Neural cell (in vitro differentiated cells): ENCODE results near the gene TXK. TPM values are rescaled to one million over a fixed set of nuclear protein-coding genes. Genes with fewer than 3 reads are reported as not detected.

Experiments used
- H2AFZ ChIP-seq: fragments of 200-600, 300-800 bp; sonication (generic), shearing (Covaris generic); 2 replicates; pipeline ENCODE4 v1.6.0; 2014; ENCODE audit warnings: low read depth, mild to moderate bottlenecking, antibody characterized with exemption, low read length, moderate library complexity
- H3F3A ChIP-seq: fragments of 200-600 bp; shearing (Covaris generic); 2 replicates; pipeline ENCODE4 v1.6.1; 2016; ENCODE audit warnings: mild to moderate bottlenecking, moderate library complexity, mixed read lengths, antibody characterized with exemption, low read length; ENCODE audit not compliant: insufficient read depth, poor library complexity, severe bottlenecking
- H3K27ac ChIP-seq: fragments of 200-600, 300-800 bp; sonication (generic), shearing (Covaris generic); 2 replicates; pipeline ENCODE4 v1.5.1; 2014; ENCODE audit warnings: mild to moderate bottlenecking, low read length, moderate library complexity
- H3K27me3 ChIP-seq: fragments of 300-800, 200-600 bp; sonication (generic), shearing (Covaris generic); 2 replicates; pipeline ENCODE4 v1.6.0; 2014; ENCODE audit warnings: mild to moderate bottlenecking, low read depth, low read length, moderate library complexity; ENCODE audit not compliant: insufficient read depth
- H3K36me3 ChIP-seq: fragments of 300-800, 200-600 bp; sonication (generic), shearing (Covaris generic); 2 replicates; pipeline ENCODE4 v1.5.1; 2014; ENCODE audit warnings: mild to moderate bottlenecking, antibody characterized with exemption, low read length, moderate library complexity; ENCODE audit not compliant: insufficient read depth
- H3K4me2 ChIP-seq: fragments of 300-800, 200-600 bp; sonication (generic), shearing (Covaris generic); 2 replicates; pipeline ENCODE4 v1.6.0; 2014; ENCODE audit warnings: mild to moderate bottlenecking, low read length
- H3K4me3 ChIP-seq: fragments of 300-800, 200-600 bp; sonication (generic), shearing (Covaris generic); 2 replicates; pipeline ENCODE4 v1.5.1; 2014; ENCODE audit warnings: mild to moderate bottlenecking, low read length, moderate library complexity
- H3K79me2 ChIP-seq: fragments of 200-600 bp; shearing (Covaris generic); replicated peaks from 2 replicates; pipeline ENCODE4 v1.6.0; 2014; ENCODE audit warnings: mild to moderate bottlenecking, low read length, moderate library complexity; ENCODE audit not compliant: insufficient read depth
- H3K9ac ChIP-seq: fragments of 300-800, 200-600 bp; sonication (generic), shearing (Covaris generic); 2 replicates; pipeline ENCODE4 v1.6.1; 2016; ENCODE audit warnings: mild to moderate bottlenecking, low read length, mixed read lengths
- H3K9me2 ChIP-seq: fragments of 200-600 bp; shearing (Covaris generic); 2 replicates; pipeline ENCODE4 v1.6.1; 2016; ENCODE audit warnings: mild to moderate bottlenecking, low read length, mixed read lengths; ENCODE audit not compliant: insufficient read depth
- H3K9me3 ChIP-seq: fragments of 200-600, 300-800 bp; sonication (generic), shearing (Covaris generic); 2 replicates; pipeline ENCODE4 v1.6.1; 2016; ENCODE audit warnings: mild to moderate bottlenecking, mixed run types, low read length, moderate library complexity, mixed read lengths
- H4K20me1 ChIP-seq: fragments of 200-600 bp; shearing (Covaris generic); 2 replicates; pipeline ENCODE4 v1.6.1; 2016; ENCODE audit warnings: mild to moderate bottlenecking, mixed run types; ENCODE audit not compliant: insufficient read depth
- CTCF ChIP-seq: fragments of 450-650 bp; IDR thresholded peaks from 2 replicates; pipeline ENCODE4 v1.5.1; 2014; ENCODE audit warnings: antibody characterized with exemption, mild to moderate bottlenecking, moderate library complexity; ENCODE audit not compliant: poor library complexity, severe bottlenecking
- EP300 ChIP-seq: fragments of 450-650 bp; conservative IDR thresholded peaks from 2 replicates; pipeline ENCODE4 v1.6.1; 2014; ENCODE audit warnings: antibody characterized with exemption, mild to moderate bottlenecking, moderate library complexity; ENCODE audit not compliant: poor library complexity, severe bottlenecking
- MXI1 ChIP-seq: fragments of 450-650 bp; conservative IDR thresholded peaks from 2 replicates; pipeline ENCODE4 v1.6.1; 2014; ENCODE audit warnings: antibody characterized with exemption, mild to moderate bottlenecking; ENCODE audit not compliant: poor library complexity, severe bottlenecking
- POLR2AphosphoS5 ChIP-seq: IDR thresholded peaks from 2 replicates; pipeline ENCODE4 v1.6.1; 2012
- RAD21 ChIP-seq: fragments of 450-650 bp; conservative IDR thresholded peaks from 2 replicates; pipeline ENCODE4 v1.6.1; 2014; ENCODE audit warnings: antibody characterized with exemption, mild to moderate bottlenecking, moderate library complexity
- REST ChIP-seq: IDR thresholded peaks from 2 replicates; pipeline ENCODE4 v1.6.1; 2012; ENCODE audit warnings: borderline replicate concordance
- SMC3 ChIP-seq: fragments of 450-650 bp; conservative IDR thresholded peaks from 2 replicates; pipeline ENCODE4 v1.6.1; 2014; ENCODE audit warnings: antibody characterized with exemption, mild to moderate bottlenecking, moderate library complexity; ENCODE audit not compliant: poor library complexity
- polyA plus RNA-seq: library from polyadenylated mRNA; depleted of rRNA; stranded (reverse); fragments of >200 nt; gene quantifications from 2 replicates; pipeline ENCODE4 v1.2.3, GENCODE V29; 2014

TXK gene
- polyA plus RNA-seq, 1 donor from 2014 or later: not detected

- H3K27ac ChIP-seq: no peak overlapping the region
- TF ChIP-seq POLR2AphosphoS5 (peak; percentile 65), REST (no peak), SMC3 (no peak), EP300 (peak; percentile 33), RAD21 (no peak), CTCF (no peak)
These were observed 43.4 kb downstream of the TXK start for GRCh38 chr4:48090621-48091020.

GRCh38 chr4:48085821-48086589 lies 48.0 kb downstream of the TXK start:
- Histone ChIP-seq H3K9me3 (no peaks in the 10 kb centered on the region), H2AFZ (no peak overlapping the region), H3K36me3 (no peaks in the 10 kb centered on the region), H3K79me2 (no peaks in the 10 kb centered on the region), H3K9ac (no peak overlapping the region), H3K27me3 (no peaks in the 10 kb centered on the region), H3K9me2 (no peaks in the 10 kb centered on the region), H4K20me1 (no peaks in the 10 kb centered on the region), H3F3A (no peaks in the 10 kb centered on the region), H3K4me2 (no peak overlapping the region), H3K4me3 (no peak overlapping the region), H3K27ac (no peak overlapping the region)
- TF ChIP-seq CTCF (no peak), MXI1 (no peak), SMC3 (no peak)

More at GRCh38 chr4:48090621-48091020, 43.4 kb downstream of the TXK start:
- Histone ChIP-seq H3K4me2 (no peak overlapping the region), H2AFZ (no peak overlapping the region), H3K9ac (no peak overlapping the region), H3F3A (no peaks in the 10 kb centered on the region), H3K79me2 (no peaks in the 10 kb centered on the region), H3K9me3 (no peaks in the 10 kb centered on the region), H3K9me2 (no peaks in the 10 kb centered on the region), H3K4me3 (no peak overlapping the region), H3K36me3 (no peaks in the 10 kb centered on the region), H3K27me3 (no peaks in the 10 kb centered on the region), H4K20me1 (no peaks in the 10 kb centered on the region)
